NOMO-1 treated with DMSO at 0.1 percent for 48 hours (cell line): ENCODE data around the gene AGPAT4.

Source experiments
- DNase-seq: peaks from one replicate; lab custom pipeline; 2025; ENCODE audit not compliant: unreplicated experiment; lab: John Stamatoyannopoulos, UW

AGPAT4 gene

GRCh38 chr6:161082215-161082614 is 191.6 kb downstream of the AGPAT4 start:
- DNase-seq = no peak

- no peak for DNase-seq
Observed at GRCh38 chr6:161080263-161080970, 193.4 kb downstream of the AGPAT4 start.
